ENCODE data around the gene GPX7.

Gene GPX7

GRCh38 chr1:52588535-52588934 lies 13.6 kb upstream of the GPX7 start:
- TF ChIP-seq SNAI2 (CRISPR knock-in tag; IDR thresholded peaks at IDR 0.05) (no peak), ZNF565 (CRISPR knock-in tag; conservative IDR thresholded peaks at IDR 0.05; ENCODE audit: low read depth) (no peak), GLIS3 (CRISPR knock-in tag; IDR thresholded peaks at IDR 0.05) (no peak), ZFP3 (CRISPR knock-in tag; IDR thresholded peaks at IDR 0.05) (no peak), TCF4 (CRISPR knock-in tag; IDR thresholded peaks at IDR 0.05; ENCODE audit: borderline replicate concordance) (no peak), ESRRG (CRISPR knock-in tag; IDR thresholded peaks at IDR 0.05) (no peak), TOX (CRISPR knock-in tag; IDR thresholded peaks at IDR 0.05; ENCODE audit: borderline replicate concordance) (no peak), TSHZ2 (CRISPR knock-in tag; IDR thresholded peaks at IDR 0.05) (no peak), ZC3H10 (CRISPR knock-in tag; IDR thresholded peaks at IDR 0.05) (no peak), PPARA (CRISPR knock-in tag; IDR thresholded peaks at IDR 0.05; ENCODE audit: borderline replicate concordance) (no peak), RARB (CRISPR knock-in tag; IDR thresholded peaks at IDR 0.05) (no peak), ZFP30 (CRISPR knock-in tag; IDR thresholded peaks at IDR 0.05) (no peak), CREB5 (CRISPR knock-in tag; IDR thresholded peaks at IDR 0.05; ENCODE audit: low read depth) (no peak)

GRCh38 chr1:52590266-52590665 lies 11.9 kb upstream of the GPX7 start:
- ATAC-seq = no peak

More at GRCh38 chr1:52588535-52588934, 13.6 kb upstream of the GPX7 start:
- ATAC-seq = no peak

More at GRCh38 chr1:52590266-52590665, 11.9 kb upstream of the GPX7 start:
- TF ChIP-seq RARB (CRISPR knock-in tag; IDR thresholded peaks at IDR 0.05) = no peak
- TF ChIP-seq PATZ1 (CRISPR knock-in tag; IDR thresholded peaks at IDR 0.05; ENCODE audit: borderline replicate concordance) = no peak
- no peak for TF ChIP-seq POU6F1 (CRISPR knock-in tag; IDR thresholded peaks at IDR 0.05; ENCODE audit: borderline replicate concordance, low read depth)
- no peak for TF ChIP-seq ARNTL (CRISPR knock-in tag; IDR thresholded peaks at IDR 0.05; ENCODE audit: borderline replicate concordance, low read depth)
- no peak for TF ChIP-seq SNAI2 (CRISPR knock-in tag; IDR thresholded peaks at IDR 0.05)
- TF ChIP-seq ZFP3 (CRISPR knock-in tag; IDR thresholded peaks at IDR 0.05) = no peak
- TF ChIP-seq ZC3H10 (CRISPR knock-in tag; IDR thresholded peaks at IDR 0.05) = no peak
- no peak for TF ChIP-seq CSDC2 (CRISPR knock-in tag; IDR thresholded peaks at IDR 0.05)
- TF ChIP-seq OSR1 (CRISPR knock-in tag; IDR thresholded peaks at IDR 0.05) = no peak
- no peak for TF ChIP-seq TSHZ2 (CRISPR knock-in tag; IDR thresholded peaks at IDR 0.05)
- no peak for TF ChIP-seq ESRRG (CRISPR knock-in tag; IDR thresholded peaks at IDR 0.05)
- TF ChIP-seq ZNF8 (CRISPR knock-in tag; IDR thresholded peaks at IDR 0.05) = no peak
- no peak for TF ChIP-seq BACH2 (CRISPR knock-in tag; IDR thresholded peaks at IDR 0.05; ENCODE audit: borderline replicate concordance)
- TF ChIP-seq GLIS3 (CRISPR knock-in tag; IDR thresholded peaks at IDR 0.05) = no peak
- TF ChIP-seq CREB5 (CRISPR knock-in tag; IDR thresholded peaks at IDR 0.05; ENCODE audit: low read depth) = no peak
- TF ChIP-seq ISL1 (CRISPR knock-in tag; IDR thresholded peaks at IDR 0.05) = no peak
- no peak for TF ChIP-seq TCF4 (CRISPR knock-in tag; IDR thresholded peaks at IDR 0.05; ENCODE audit: borderline replicate concordance)
